HTR-8/SVneo (cell line): ENCODE results near the gene NUMBL.
"Not testable (repeated sequence)": the region's sequence is repeated elsewhere in the genome, so short reads cannot be mapped to it uniquely, and the experiment has no call there.

ENCODE experiments used
- DNase-seq: peaks from one replicate; pipeline ENCODE4 v3.0.0; 2011; ENCODE audit warnings: low spot score, mixed read lengths; ENCODE audit not compliant: insufficient read length
- FAIRE-seq: peaks from 2 replicates; lab custom pipeline; 2011; peaks lifted over from hg19 to GRCh38; lab: Jason Lieb, UNC

The NUMBL gene

DNA sequence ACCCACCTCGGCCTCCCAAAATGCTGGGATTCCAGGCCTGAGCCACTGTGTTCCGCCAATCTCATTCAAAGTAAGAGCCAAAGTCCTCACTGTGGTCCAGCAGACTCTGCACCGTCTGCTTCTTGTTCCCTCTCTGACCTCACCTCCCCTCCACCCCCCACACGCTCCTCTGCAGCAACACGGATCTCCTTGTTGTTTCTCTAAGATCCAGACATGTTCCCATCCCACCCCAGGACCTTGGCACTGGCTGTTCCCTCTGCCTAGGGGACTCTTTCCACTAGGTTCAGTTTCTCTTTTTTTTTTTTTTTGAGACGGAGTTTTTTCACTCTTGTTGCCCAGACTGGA is 50.8 kb downstream of the NUMBL start:
- DNase-seq, result no peak
- FAIRE-seq, result no peak

DNA sequence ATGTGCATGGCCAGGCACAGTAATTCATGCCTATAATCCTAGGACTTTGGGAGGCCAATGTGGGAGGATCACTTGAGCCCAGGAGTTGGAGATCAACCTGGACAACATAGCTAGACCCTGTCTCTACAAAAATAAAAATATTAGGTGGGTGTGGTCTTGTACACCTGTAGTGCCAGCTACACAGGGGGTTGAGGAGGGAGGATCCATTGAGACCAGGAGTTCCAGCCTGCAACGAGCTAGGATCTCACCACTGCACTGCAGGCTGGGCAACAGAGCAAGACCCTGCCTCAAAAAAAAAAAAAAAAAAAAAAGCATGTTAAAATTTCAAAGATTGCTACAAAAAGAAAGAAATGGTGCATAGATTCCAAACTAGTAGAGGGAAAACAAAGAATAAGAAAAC is 52.1 kb downstream of the NUMBL start:
- FAIRE-seq (no peak), DNase-seq (no peak)

DNA sequence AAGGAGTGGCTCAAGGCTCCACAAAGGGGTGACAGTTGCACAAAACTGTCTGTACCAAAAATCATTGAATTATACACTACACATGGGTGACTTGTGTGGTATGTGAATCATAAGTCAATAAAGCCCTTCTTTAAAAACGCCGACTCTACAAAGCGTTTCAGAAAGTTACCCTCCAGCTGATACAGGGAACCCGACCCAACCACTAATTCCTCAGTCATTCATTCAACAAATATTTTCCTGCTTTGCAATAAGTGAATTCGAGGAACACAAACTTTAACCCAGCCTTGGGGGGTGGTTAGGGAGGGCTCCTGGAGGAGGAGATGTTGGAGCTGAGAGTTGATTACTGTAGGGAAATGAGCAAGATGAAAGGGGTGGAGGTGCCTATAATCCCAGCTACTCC is 57.2 kb downstream of the NUMBL start:
- FAIRE-seq, result no peak

DNA sequence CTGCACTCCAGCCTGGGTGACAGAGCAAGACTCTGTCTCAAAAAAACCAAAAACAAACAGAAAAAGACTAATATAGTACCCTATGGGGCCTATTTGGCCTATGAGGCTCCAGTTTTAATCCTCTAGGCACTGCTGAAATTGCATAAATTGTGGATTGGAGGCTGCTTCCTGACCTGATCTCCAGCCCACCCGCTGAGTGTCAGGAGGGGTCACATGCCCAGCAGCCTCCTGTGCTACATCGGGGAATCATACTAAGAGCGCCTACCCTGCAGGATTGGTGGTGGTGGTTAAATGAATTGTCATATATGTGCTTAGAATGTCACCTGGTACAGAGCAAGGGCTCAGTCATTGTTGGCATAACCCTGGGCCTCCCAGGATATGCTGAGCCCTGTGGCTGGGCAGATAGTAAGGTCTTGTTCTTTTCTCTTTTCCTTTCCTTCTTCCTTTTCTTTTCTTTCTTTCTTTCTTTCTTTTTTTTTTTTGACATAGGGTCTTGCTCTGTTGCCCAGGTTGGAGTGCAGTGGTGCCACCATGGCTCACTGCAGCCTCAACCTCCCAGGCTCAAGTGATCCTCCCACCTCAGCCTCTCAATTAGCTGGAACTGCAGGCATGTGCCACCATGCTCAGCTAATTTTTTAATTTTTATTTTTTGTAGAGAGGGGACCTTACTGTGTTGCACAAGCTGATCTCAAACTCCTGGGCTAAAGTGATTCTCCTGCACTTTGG is 58.0 kb downstream of the NUMBL start:
- DNase-seq, result no peak
- FAIRE-seq, result no peak

More for the DNA sequence above, 57.2 kb downstream of the NUMBL start:
- DNase-seq, result no peak

DNA sequence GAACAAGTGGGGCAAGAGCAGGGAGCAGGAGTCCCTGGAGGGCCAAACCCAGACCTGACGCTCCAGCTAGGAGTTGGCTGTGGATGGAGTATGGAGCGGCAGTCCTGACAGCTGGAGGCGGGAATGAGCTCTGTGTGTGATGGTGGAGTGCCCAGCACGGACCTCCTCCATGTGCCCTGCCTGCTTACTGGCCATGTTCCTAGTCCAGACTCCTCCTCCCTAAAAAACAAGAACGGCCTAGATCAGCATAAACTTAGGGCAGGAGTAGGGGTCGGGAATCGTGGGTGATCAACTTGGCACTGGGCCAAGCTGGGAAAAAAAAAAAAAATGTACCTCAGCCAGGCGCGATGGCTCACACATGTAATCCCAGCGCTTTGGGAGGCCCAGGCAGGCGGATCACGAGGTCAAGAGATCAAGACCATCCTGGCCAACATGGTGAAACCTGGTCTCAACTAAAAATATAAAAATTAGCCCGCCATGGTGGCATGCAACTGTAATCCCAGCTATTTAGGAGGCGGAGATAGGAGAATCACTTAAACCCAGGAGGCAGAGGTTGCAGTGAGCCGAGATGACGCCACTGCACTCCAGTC is 59.8 kb downstream of the NUMBL start:
- DNase-seq (no peak), FAIRE-seq (no peak)

DNA sequence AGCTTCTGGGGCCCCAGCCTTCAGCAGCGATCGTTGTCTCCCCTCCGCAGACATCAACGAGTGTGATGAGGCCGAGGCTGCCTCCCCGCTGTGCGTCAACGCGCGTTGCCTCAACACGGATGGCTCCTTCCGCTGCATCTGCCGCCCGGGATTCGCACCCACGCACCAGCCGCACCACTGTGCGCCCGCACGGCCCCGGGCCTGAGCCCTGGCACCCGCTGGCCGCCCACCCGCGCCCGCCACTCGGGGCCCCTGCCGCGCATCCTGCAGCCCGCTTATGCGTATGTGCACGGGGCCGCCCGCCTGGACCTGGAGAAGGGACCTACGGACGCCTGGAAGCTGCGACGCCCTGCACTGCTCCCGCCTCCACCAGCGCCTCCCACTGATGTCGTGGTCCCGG is 61.1 kb downstream of the NUMBL start:
- DNase-seq (no peak), FAIRE-seq (no peak)

DNA sequence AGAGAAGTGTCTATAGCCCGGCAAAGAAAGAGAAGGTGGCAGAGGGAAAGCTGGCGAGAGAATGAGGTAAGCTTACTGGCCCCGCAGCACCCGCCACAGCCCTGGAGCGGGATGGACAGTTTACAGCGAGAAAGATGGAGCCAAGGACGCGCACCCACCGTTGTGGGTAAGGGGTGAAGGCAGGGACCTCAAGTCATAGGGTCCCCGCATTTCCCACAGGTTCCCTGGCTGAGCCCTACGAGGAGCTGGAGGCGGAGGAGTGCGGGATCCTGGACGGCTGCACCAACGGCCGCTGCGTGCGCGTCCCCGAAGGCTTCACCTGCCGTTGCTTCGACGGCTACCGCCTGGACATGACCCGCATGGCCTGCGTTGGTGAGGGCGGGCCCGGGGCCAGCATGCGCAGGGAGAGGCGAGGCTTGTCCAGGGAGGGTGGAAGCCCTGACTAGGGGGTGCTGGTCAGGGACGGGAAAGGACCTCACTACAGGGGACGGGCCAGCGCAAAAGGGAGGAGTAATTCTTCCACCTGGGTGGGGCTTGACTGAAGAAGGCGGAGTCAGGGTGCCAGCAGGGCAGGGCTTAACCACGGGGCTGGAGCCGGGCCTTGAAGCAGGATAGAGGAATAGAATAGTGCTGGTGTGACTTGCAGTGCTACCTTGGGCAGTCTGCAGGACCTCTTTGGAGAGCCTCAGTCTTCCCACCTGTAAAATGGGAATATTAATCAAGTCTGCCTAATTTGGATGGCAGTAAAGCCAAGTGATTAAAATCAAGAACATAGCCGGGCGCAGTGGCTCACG is 62.8 kb downstream of the NUMBL start:
- DNase-seq, result no peak
- FAIRE-seq, result no peak

DNA sequence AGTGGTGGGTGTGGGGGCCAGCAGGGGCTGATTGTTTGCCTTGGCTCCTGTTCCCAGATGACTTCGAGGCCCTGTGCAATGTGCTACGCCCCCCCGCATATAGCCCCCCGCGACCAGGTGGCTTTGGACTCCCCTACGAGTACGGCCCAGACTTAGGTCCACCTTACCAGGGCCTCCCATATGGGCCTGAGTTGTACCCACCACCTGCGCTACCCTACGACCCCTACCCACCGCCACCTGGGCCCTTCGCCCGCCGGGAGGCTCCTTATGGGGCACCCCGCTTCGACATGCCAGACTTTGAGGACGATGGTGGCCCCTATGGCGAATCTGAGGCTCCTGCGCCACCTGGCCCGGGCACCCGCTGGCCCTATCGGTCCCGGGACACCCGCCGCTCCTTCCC is 63.5 kb downstream of the NUMBL start:
- DNase-seq (no peak), FAIRE-seq (no peak)

DNA sequence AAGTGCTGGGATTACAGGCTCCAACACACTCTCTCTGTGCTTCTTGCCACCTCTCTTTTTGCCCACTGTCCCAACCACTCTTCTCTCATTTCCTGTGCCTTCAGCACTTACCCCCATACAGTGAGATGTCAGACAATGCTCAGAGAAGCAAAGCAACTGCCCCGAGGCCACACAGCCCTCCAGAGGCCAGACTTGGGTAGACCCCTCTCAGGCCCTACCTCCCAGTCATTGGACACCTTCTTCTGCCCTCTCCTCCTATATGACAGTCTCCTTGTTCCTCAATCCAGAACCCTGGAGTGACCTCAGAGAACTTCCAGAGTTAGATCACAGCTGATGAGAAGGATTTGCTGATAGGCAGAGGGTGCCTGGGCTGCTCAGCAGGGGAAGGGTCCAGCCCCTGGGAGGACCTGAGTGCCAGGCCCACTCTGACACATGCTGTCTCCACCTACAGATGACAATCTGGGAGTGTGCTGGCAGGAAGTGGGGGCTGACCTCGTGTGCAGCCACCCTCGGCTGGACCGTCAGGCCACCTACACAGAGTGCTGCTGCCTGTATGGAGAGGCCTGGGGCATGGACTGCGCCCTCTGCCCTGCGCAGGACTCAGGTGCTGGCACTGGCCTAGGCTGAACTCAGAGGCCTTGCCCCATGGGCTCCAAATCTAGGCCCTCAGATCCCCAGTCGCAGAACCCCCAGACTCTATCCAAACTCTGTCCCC is 64.9 kb downstream of the NUMBL start:
- no peak for FAIRE-seq

DNA sequence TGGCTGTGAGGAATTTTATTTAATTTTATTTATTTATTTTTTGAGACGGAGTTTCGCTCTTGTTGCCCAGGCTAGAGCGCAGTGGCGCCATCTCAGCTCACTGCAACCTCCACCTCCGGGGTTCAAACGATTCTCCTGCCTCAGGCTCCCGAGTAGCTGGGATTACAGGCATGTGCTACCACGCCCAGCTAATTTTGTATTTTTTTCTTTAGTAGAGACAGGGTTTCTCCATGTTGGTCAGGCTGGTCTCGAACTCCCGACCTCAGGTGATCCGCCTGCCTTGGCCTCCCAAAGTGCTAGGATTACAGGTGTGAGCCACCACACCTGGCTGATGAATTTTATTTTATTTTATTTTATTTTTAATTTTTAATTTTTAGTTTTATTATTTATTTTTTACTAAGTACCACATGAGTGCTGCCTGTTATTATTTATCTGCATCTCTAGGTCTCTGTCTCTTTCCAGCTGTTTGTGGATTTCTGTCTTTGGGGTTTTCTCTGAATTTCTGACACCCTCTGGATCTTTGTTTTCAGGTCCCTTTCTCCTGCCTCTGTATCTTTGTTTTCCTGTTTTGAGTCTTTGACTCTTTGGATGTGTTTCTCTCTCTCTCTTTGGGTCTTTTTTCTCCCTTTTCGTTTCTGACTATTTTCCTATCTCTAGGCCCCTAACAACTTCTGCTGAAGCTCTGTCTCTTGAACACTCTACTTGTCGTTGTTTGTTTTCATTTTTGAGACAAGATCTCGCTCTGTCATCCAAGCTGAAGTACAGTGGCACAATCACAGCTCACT is 65.9 kb downstream of the NUMBL start:
- not testable (repeated sequence) for DNase-seq, FAIRE-seq

More for the DNA sequence above, 64.9 kb downstream of the NUMBL start:
- DNase-seq, result no peak

DNA sequence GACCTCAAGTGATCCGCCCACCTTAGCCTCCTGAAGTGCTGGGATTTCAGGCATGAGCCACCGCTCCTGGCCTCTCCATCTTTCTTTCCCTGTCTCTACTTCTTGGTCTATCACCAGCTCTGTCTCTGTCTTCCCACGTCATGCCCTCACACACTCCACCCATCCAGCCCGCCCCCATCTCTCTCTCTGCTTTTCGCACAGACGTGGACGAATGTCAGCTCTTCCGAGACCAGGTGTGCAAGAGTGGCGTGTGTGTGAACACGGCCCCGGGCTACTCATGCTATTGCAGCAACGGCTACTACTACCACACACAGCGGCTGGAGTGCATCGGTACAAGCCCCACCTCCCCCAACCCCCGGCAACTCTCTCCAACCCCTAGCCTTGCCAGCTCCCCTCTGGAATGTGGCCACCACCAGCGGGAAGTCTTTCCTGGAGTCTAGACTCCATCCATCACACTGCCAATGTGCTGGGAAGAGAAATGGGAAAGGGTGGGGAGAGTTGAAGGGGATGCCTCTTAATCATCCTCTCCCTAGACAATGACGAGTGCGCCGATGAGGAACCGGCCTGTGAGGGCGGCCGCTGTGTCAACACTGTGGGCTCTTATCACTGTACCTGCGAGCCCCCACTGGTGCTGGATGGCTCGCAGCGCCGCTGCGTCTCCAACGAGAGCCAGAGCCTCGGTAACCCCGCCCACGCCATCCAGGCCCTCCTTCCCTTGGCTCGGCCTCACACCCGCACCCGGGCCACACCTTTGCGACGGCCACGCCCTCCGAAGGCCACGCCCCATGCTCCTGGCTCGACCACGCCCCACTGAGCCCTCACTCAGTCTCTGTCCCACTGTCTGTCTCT is 66.8 kb downstream of the NUMBL start:
- DNase-seq (no peak), FAIRE-seq (no peak)

DNA sequence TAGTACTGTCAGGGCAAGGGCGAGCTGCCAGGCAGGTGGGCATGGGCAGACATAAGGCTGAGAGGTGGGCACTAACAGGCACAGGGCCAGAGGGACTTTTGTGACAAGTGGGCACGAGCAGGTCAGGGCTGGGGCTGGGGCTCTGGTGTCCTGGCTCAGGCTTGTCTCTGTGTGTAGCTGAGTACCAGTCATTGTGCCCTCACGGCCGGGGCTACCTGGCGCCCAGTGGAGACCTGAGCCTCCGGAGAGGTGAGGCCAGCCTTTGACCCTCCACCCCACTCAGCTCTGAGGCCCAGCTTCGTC is 67.7 kb downstream of the NUMBL start:
- no peak for FAIRE-seq
- DNase-seq, result no peak

DNA sequence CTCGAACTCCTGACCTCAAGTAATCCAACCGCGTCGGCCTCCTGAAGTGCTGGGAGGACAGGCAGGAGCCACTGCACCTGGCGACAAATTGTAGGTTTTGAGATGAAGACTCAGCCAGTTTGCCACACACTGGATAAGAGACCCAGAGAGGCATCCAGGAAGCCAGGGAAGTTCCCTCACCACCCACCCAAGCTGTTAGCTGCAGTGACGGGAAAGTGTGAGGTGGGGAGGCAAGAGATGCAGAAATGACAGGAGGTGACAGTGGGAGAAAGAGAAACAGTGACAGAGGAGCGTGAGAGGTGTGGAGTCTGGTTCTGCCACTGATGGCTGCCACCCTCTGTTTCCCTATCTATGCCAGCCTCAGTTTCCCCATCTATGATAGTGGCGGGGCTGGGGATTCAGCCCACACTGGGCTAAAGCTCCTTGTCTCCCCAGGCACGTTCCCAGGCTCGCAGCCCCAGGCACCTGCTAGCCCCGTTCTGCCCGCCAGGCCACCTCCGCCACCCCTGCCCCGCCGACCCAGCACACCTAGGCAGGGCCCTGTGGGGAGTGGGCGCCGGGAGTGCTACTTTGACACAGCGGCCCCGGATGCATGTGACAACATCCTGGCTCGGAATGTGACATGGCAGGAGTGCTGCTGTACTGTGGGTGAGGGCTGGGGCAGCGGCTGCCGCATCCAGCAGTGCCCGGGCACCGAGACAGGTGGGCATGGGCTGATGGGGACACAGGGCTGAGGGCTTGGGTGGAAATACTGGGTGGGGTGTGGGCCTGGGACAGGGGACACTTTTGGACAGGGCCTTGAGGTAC is 68.3 kb downstream of the NUMBL start:
- FAIRE-seq, result no peak
- DNase-seq, result no peak

DNA sequence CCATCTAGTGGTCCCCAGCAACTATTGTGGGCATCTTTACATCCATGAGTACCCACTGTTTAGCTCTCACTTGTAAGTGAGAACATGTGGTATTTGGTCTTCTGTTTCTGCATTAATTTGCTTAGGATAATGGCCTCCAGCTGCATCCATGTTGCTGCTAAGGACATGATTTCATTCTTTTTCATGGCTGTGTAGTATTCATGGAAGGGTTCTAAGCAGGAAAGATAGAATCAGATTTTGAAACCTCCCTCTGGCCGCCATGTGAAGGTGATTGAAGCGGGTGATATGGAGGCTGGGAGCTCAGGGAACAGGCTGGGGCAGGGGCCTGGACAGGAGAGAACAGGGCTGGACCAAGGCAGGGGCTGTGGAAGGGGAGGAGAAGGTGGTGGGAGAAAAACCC is 69.2 kb downstream of the NUMBL start:
- FAIRE-seq (no peak), DNase-seq (no peak)

DNA sequence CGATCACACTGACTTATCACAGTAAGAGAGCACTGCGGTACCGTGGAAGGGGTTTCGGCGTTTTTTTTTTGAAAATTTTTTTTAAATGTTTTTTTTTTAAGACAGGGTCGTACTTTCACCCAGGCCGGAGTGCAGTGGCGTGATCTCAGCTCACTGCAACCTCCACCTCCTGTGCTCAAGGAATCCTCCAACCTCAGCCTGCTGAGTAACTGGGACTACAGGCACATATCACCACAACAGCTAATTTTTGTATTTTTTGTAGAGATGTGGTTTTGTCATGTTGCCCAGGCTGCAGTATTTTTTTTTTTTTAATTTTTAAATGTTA is 70.3 kb downstream of the NUMBL start:
- no peak for FAIRE-seq

DNA sequence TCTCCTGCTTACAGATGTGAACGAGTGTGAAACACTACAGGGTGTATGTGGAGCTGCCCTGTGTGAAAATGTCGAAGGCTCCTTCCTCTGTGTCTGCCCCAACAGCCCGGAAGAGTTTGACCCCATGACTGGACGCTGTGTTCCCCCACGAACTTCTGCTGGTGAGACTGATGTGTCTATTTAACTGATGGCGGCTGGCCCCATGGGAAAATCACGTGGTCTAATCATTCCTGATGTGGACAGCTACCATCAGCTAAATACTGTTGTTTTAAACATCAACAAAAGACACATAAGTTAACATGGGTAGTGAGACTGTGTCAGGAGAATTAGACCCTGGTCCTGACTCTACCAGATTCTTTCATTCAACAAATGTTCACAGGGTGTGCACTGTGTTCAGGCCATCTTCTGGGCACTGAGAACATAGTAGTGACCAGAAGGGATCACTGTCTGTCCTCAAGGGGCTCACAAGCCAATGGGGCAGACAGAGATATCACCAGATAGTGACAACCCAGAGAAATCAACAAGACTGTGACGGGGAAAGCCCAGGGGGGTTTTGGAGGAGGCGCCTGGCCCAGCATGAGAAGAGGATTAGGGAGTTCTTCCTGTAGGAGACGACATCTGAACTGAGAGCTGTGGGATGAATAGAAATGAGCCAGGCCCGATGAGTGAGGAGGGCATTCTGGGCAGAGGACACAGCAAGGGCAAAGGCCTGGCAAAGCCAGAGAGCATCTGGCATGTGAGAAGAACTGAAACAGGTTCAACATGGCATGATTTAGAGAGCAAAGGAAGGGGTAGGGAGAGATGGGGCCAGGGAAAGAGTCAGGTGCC is 70.9 kb downstream of the NUMBL start:
- DNase-seq, result no peak
- no peak for FAIRE-seq

More for the DNA sequence above, 70.3 kb downstream of the NUMBL start:
- no peak for DNase-seq

DNA sequence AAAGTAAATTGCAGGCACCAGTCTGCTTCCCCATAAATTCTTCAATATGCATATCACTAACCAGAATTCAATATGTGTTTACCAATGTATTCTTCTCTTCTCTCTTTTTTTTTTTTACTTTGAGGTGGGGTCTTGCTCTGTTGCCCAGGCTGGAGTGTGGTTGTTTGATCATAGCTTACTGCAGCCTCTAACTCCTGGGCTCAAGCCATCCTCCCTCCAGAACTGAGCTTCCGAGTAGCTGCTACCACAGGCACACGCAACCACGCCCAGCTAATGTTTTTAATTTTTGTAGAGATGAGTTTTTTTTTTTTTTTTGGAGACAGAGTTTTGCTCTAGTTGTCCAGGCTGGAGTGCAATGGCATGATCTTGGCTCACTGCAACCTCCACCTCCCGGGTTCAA is 72.5 kb downstream of the NUMBL start:
- FAIRE-seq (no peak), DNase-seq (no peak)

DNA sequence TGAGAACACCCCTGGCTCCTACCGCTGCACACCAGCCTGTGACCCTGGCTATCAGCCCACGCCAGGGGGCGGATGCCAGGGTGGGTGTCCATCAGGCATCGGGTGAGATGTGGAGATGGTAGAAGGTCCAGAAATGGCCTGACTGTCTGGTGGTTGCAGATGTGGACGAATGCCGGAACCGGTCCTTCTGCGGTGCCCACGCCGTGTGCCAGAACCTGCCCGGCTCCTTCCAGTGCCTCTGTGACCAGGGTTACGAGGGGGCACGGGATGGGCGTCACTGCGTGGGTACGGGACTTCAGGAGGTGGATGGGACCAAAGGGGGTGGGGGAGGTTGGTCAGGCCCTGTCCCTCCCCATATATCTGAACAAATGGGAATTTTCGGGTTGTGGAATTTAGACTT is 73.5 kb downstream of the NUMBL start:
- FAIRE-seq (no peak), DNase-seq (no peak)
